Mammary epithelial cell (primary cell): ENCODE measurements around the gene SRL.

Source experiments
- EZH2 ChIP-seq: IDR thresholded peaks from 2 replicates; pipeline ENCODE4 v1.6.1; 2012; ENCODE audit warnings: low read length, inconsistent platforms, borderline replicate concordance
- TF ChIP-seq, protein P1 (sequence below), 2 donors: IDR thresholded peaks in 1 of 2; conservative IDR thresholded peaks in 1 of 2; 2 replicates each; pipeline ENCODE4 v1.5.1; 2011 to 2012; ENCODE audit warnings: inconsistent platforms in 2 of 2, low read length in 2 of 2, mild to moderate bottlenecking in 2 of 2, control low read depth in 1 of 2, low read depth in 1 of 2; ENCODE audit not compliant: insufficient read depth in 1 of 2; ENCODE audit errors: extremely low read depth in 1 of 2

DNA sequence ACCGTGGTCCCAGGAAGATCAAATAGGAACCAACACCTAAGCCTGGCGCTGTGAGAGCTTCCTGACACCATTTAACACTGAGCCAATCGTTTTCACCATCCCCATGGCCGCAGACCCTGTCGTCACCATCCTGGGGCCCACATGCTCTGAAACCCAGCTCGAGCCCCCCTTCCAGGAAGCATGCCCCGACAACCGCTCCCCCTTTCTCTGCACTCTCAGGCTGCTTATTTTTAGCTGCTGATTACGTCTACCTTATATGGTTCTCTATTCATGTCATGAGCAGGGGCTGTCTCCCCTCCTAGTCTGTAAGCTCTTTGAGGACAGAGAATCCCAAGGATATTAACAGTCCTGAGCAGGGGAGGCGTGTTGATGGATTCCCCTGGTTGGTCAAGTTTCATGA lies 10.5 kb downstream of the SRL start:
- TF ChIP-seq, protein P1, sequence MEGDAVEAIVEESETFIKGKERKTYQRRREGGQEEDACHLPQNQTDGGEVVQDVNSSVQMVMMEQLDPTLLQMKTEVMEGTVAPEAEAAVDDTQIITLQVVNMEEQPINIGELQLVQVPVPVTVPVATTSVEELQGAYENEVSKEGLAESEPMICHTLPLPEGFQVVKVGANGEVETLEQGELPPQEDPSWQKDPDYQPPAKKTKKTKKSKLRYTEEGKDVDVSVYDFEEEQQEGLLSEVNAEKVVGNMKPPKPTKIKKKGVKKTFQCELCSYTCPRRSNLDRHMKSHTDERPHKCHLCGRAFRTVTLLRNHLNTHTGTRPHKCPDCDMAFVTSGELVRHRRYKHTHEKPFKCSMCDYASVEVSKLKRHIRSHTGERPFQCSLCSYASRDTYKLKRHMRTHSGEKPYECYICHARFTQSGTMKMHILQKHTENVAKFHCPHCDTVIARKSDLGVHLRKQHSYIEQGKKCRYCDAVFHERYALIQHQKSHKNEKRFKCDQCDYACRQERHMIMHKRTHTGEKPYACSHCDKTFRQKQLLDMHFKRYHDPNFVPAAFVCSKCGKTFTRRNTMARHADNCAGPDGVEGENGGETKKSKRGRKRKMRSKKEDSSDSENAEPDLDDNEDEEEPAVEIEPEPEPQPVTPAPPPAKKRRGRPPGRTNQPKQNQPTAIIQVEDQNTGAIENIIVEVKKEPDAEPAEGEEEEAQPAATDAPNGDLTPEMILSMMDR (conservative IDR thresholded peaks at IDR 0.05 in 1 of 2, IDR thresholded peaks at IDR 0.05 in 1 of 2; ENCODE audit: extremely low read depth in 1 of 2, insufficient read depth in 1 of 2, low read depth in 1 of 2, low read length in 2 of 2): no peak
- TF ChIP-seq EZH2: no peak
